Fibroblast of skin of back (primary cell): ENCODE data around the gene SRPK2.
A peak's percentile ranks its signal among the peaks of the same experiment; 100 is the strongest.

Experiments used
- DNase-seq: peaks from one replicate; pipeline ENCODE4 v3.0.0-alpha.2; 2013

SRPK2 gene

DNA sequence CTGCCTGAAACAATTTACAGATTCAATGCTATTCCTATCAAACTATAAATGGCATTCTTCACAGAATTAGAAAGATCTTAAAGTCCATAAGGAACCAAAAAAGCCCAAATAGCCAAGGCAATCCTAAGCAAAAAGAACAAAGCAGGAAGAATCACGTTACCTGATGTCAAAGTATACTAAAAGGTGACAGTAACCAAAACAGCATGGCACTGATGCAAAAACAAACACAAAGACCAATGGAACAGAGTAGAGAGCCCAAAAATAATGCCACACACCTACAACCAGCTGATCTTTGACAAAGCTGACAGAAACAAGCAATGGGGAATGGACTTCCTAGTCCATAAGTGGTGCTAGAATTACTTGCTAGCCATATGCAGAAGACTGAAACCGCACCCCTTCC, 208.7 kb downstream of the SRPK2 start:
- DNase-seq = no peak

DNA sequence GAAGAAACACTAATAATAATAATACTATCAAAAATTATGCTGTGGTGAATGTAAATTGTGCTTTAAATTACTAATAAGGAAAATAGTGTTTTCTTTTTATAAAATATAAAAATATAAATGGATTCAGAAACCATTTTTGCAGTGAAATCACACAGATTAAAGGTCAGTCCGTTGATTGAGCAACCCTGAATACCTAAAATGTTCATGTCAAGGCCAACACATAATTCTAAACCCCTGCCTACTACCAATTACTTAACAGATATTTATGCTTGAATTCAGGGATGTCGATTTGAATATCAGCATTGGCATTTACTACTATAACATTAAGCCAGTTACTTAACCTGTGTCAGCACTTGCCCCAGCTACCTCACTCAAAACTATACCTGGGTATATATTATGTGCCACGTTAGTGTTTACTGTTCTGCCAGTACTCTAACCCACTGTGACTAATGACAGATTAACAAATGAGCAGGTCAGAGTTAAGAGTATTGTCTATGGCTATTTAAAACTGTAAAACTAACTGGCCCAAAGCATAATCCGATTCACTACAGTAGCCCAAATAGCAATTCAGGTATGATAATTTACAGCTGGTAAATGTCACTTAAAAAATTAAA, 209.7 kb downstream of the SRPK2 start:
- no peak for DNase-seq

- DNase-seq = no peak
Observed at GRCh38 chr7:105178177-105178576, 210.5 kb downstream of the SRPK2 start.

DNA sequence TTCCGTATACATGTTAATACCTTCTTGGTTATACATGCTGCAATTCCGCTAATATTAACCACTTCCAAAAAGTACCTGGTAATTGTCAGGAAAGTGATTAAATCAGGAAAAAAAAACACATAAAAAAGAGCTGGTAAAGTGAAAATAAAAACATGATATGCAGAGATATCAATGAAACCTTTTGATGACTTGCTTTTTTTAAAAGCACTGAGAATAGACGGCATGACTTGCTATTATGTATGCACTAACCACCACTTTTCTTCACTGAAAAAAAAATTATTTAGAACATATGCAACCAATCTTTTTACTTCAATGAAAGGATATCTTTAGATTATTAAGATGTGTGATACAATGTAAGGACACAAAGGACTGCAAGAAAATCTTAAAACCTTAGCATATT, 211.7 kb downstream of the SRPK2 start:
- DNase-seq = no peak

- DNase-seq = no peak
Observed at GRCh38 chr7:105173586-105173985, 215.1 kb downstream of the SRPK2 start.

GRCh38 chr7:105164751-105165150, 224.0 kb downstream of the SRPK2 start:
- no peak for DNase-seq

- no peak for DNase-seq
Observed at GRCh38 chr7:105163718-105164117, 225.0 kb downstream of the SRPK2 start.

- no peak for DNase-seq
Observed at GRCh38 chr7:105161366-105161765, 227.4 kb downstream of the SRPK2 start.

- no peak for DNase-seq
Observed at GRCh38 chr7:105157278-105157677, 231.4 kb downstream of the SRPK2 start.

DNA sequence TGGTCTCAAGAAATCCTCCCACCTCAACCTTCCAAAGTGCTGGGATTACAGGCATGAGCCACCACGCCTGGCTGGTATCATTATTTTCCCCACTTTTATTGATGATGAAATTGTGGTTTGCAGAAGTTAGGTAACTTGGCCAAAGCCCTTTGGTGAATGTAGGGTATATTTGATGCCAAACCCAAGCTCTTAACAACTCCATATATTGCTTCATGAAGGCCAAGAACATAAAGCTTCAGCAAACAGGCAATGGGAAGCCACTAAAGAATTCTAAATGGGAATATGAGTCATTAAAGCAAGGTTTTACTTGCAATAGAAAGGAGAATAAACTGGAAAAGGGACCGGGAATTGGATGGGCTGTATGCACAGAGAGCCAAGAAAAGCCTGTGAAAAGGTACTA, 232.0 kb downstream of the SRPK2 start:
- no peak for DNase-seq

DNA sequence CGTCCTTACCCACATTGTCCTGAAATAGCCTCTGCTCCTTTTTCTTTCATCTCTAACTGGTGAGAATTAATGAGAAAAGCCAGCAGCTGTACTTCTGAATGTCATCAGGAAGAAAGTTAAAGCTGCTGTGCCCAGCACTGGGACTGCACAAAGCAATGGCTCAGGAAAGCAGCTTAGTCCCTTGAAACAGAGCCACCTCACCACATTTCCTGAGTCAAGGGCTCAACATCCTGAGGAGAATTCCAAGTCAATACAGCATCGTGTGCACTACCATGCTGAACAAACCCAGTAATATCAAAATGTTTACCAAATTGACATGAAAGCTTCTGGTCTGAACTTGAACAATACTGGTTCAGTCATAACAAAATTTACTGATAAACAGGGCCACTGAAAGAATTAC, 234.6 kb downstream of the SRPK2 start:
- DNase-seq = no peak

DNA sequence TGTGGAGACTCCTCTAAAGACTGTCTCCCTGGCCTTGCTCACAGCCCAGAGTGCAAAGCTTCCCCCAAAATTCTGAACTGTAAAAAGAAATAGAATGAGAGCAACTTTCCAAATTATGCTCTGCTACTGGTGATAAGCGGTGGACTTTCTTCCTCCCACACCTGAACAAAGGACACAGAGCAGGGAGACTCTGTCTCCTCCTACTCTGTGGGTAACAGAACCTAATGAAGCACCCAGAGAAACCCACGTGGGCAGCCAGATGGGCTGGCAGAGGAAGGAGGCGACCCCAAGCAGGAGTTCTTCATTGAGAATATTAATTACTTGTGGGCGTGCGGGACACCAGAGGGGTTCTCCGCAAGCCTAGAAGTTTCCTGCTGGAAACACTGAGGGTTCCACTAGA, 235.2 kb downstream of the SRPK2 start:
- DNase-seq = no peak

DNA sequence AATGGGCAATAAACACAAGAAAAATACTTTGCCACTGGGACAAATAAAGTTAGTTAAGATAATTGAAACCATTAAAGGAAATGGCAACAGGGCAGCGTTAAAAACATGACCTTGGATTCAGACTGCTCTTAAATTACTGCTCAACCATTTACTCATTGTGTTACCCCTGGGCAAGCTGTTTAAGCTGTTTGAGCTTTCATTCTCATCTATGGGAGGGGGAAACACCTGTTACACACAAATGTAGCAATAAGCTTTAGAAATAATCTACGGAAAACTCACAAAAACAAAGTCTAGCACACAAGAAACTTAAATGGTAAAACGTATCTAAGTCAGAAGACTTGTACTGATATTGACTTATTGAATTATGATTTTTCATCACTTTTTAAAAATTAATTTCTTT, 237.6 kb downstream of the SRPK2 start:
- DNase-seq = no peak

DNA sequence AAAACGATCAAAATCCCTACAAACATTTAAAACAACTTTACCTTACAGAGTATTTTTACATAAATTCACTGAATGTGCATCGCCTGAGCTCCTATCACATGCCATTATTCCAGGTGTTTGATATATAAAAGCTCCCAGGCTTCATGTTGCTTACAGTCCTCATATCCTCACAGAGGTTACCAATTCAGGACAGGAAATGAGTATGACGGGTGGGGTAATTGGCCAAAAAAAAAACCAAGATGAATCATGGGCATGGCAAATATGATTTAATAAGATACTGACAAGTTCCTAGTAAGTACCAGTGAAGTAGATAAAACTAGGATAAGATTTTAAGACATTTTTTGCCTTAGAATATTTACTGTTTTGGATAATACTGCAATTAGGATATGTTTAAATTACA, 238.9 kb downstream of the SRPK2 start:
- peak; percentile 63 for DNase-seq

DNA sequence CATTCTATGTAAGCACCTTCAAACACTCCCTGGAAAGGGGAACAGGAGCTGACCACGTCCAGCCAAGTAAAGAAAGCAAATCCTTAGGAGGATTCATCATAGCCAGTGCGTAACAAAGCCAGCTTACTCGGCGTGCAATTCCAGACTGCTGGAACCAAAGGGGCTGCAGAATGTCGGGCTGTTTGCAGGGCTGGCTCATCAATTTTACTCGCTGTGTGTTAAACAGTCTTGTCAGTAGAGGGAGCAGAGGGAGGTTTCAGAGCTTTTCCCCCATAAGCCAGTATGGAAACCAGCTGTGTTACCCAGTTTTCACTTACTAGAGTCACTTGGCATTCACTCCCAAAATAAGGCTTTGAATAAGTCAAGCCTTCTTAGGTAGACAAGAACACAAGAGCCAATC, 247.7 kb downstream of the SRPK2 start:
- peak; percentile 25 for DNase-seq

DNA sequence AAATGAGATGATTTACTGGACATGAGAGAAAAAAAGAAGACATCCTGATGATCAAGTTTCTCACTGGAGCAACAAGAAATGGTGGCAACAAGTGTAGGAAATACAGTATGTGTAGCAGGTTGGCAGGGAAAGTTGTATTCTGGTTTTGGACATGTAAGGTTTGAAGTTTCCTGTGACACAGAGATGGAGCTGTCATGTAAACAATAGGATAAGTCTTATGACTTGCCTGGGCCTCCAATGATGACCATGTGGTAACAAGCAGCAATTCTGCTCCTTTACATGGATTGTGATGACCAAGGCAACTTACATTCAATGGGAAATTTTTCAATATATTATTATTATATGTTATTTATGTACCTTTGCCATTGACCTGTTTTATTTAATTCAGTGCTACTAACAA, 249.3 kb downstream of the SRPK2 start:
- no peak for DNase-seq

GRCh38 chr7:105137898-105138297, 250.8 kb downstream of the SRPK2 start:
- no peak for DNase-seq

GRCh38 chr7:105136221-105136620, 252.5 kb downstream of the SRPK2 start:
- DNase-seq = peak; percentile 36

DNA sequence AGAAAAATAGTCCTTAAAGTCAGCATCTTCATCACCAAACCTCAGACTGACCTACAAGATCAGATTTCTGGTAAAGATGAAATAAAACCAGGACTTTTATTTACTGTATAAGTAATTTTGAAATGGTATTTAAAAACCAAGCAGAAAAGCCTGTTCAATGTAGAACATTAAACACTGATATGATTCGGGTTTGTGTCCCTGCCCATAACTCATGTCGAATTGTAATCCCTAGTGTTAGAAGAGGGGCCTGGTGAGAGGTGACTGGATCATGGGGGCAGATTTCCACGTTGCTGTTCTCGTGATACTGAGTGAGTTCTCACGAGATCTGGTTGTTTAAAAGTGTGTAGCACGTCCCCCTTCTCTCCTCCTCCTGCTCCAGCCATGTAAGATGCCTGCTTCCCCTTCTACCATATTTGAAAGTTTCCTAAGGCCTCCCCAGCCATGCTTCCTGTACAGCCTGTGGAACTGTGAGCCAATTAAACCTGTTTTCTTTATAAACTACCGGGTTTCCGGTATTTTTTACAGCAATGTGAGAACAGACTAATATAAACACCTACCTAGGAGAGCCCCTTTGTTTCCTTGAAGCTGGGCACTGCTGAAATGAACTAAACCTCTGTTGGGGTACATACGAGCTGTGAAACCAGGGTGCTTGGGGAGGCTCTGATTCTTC, 254.6 kb downstream of the SRPK2 start:
- DNase-seq = no peak

- DNase-seq = no peak
Observed at GRCh38 chr7:105133358-105133757, 255.4 kb downstream of the SRPK2 start.

DNA sequence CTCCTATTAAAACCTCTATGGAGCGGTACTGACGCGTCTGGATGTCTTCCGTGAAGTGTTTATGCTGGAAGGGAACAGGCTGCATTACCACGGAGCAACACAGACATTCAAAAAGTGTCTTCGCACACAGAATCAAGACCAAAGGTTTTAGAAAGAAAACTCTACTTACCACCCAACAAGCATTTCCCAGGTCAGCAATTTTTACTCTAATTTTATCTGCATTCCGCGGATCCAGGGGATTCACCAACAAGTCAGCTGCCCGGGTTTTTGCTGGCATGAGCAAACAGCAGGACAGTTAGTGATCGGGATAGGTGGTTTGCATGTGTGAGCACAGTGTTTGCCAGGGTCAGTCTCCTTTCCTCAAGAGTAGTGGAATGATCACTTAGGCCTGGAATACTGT, 255.9 kb downstream of the SRPK2 start:
- DNase-seq = no peak

DNA sequence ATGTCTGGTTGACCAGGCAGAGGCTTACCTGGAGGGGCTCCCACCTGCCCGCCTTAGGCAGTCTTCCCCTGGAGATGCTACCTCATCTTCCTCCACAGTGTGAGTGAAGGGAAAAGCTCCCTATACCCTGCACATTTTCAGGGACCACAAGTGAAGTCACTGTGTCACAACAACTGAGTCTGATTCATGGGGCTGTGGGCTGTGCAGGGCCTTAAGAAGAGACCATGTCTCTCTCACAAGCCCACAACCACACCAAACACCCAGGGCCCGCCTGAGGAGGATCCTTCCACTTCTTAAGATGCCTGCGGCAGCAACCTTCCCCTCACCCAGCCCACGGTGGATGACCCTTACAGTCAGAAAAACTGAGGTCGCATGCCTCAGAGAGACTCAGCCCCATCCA, 256.4 kb downstream of the SRPK2 start:
- no peak for DNase-seq

- DNase-seq = no peak
Observed at GRCh38 chr7:105131890-105132289, 256.8 kb downstream of the SRPK2 start.

DNA sequence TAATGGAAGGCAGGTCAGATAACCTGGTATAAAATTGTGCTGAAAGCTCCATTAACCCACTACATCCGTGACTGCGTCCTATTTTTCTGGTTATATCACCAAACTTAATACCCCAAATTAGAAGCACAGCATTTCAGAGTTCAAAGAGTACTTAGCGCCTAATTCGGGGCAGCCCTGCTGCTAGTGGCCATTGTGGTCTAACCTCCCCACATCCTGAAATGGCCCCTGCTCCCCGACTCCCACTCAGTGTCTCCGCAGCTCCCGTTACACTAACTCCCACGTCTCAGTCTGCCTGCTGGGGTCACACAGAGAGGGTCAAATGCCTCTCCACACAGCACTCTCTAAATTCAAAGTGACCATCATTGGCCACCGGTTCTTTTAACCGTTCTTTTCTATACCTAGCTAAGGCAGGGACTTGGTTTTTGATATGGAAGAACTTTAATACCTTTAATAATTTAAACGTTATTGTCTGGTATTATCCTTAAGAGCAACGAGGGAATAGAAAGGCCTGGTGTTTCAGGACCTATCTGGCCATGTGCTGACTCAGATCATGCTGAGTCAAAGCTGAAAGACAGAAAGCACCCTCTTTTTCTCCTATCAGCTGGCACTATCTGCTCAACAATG, 257.6 kb downstream of the SRPK2 start:
- no peak for DNase-seq
